HG03060 (cell line): Measurements from ENCODE around the gene BEAN1.

Experiments used
- ATAC-seq: cut with Tn5 transposase; IDR thresholded peaks from one replicate; pipeline ENCODE4 v1.9.1; 2021; ENCODE audit warnings: low read depth, moderate number of reproducible peaks; ENCODE audit not compliant: unreplicated experiment

The BEAN1 gene

DNA sequence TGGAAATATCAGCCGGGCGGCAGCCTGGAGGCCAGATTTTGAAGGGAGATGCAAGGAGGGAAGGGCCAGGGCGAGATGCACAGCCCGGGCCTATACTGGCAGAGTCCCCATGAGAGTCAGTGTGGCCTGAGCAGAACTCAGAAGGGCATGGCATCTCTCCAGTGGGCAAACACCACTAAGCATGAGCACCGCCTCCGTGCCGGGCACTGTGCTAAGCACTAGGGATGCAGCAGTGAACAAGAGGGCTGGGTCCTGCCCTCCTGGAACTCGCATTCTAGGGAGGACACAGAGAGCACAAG lies 89.4 kb downstream of the BEAN1 start:
- peak; percentile 16 for ATAC-seq

DNA sequence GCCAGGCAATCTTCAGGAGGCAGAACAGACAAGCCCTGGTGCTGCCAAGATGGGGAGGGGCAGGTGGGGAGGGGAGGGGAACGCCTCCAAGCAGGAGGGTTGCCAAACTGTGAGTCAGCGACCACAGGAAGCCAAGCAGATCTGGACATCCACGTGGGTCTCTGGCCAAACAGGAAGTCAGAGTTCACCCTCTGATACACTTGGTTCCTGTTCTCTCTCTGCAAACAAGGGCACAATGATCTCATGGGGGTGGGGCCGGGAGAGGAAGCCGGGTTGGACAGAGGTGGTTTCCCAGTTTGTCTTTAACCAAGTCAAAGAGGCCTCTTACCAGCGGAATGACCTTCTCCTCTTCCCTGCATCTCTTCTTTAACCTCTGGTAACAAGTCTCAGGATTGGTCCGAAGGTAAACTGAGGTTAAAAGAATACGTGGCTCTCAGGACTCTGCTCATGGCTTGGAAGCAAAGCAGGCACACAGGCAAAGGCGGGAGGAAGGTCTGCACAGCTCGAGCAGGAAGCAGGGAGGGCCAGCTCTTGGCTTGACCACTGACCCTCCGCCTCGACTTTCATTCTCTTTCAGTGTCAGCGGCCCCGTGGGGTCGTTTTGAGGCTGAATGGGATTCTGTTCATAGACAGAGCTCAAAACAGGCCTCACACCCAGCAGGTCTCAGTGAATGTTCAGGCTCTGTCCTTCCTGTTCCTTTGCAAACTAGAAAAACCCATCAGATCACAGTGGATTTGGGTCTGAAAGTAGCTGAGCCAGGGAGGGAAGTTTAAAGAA lies 89.9 kb downstream of the BEAN1 start:
- ATAC-seq = peak; percentile 94

DNA sequence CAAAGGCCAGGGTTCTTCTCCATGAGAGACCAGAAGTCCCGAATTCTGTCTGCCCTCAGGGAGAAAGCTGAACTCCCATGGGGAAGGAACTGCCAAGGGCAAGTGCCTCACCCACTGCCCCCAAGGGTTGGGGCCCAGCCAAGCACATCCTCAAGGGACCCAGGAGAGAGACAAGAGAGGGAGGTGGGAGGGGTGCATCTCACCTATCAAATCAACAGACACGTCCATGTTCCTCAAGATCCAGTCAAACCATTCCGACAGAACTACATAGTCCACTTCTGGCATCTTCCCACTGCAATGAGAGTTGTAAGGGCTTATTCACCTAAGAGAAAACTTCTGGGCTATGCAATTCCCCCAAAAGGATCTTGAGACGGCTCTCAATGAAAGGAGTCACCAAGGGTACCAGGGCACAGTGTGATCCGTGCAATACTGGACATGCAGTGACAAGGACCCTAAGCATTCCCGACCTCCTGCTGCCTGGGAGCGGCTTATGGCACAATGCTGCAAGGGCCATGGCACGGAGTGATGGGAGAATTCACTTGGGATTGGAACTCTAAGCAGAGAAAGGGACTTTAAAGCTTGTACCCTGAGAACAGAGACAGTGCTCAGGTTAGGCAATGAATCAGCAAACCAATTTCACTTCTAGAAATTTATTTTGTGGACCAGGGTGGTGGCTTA lies 90.6 kb downstream of the BEAN1 start:
- ATAC-seq = no peak

DNA sequence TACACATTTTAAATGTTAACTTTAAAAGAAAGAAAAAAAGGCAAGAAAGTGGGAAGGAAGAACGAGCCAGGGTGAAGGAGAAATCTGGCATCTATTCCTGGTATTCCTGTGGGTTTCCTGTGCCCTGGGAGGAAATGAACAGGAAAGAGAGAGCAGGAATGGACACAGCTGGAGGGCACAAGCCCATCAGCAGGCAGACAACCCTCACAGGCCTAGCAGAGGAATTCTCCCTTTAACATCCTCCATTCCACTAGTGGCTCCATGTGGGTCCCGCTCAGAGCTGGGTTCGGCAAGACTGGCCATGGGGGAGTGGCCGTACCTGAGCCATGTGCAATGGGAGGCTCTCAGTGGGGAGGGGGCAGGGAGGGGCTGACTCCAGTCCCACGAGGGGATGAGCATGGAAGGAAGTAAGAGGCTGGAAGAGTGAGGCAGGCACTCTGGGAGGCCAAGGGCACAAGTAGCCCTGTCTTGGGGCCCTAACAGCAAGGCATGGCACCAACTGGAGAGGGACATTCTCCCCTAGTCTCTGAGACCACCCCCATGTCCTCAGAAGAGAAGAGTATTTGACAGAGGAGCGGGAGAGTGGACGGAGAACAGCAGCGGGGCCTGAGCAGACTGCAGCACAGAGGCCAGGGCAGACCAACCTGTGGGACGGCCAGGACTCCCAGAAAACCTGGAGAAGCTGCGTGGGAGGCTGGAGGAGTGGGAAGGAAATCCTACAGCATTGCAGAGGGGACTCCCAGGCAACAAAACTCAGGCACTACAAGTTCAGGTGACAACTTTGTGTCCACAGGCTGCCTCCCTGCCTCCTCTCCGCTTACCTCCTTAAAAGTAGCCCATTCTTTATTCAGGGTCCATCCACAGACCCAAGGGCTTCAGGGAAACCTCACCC lies 92.6 kb downstream of the BEAN1 start:
- no peak for ATAC-seq

DNA sequence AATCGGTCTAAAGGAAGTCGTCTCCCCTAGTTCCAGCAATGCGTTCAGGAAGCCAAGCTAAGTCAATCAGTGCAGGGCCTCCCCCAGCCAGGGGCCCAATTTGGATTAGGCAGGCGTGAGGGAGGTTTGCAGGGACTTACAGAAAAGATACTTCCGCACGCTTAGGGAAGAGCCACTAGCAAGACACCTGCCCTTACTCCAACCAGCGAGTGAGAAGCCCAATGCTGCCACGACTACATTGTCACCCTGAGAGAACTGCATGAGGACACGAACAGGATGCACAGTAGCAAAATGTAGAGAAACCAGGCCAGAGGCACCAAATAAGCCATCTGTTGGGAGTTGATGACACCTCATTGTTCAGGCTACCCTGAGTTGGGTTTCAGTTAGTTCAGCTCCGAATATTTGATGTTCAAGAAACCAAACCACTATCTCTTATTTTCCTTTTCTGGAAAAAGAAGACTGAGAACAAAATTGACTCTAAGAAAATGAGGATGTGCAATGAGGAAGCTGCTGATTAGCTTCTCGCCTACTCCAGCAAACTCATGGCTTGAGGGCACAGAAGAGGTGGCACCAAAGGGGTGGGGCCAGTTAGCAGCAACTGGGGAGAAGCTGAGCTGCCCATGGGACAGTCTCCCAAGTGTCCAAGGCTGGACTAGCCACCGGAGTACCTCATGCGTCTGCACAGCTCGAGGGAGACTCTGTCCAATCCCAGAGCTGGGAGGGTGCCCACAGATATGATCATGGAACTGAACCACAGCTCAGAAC lies 93.5 kb downstream of the BEAN1 start:
- ATAC-seq = no peak

DNA sequence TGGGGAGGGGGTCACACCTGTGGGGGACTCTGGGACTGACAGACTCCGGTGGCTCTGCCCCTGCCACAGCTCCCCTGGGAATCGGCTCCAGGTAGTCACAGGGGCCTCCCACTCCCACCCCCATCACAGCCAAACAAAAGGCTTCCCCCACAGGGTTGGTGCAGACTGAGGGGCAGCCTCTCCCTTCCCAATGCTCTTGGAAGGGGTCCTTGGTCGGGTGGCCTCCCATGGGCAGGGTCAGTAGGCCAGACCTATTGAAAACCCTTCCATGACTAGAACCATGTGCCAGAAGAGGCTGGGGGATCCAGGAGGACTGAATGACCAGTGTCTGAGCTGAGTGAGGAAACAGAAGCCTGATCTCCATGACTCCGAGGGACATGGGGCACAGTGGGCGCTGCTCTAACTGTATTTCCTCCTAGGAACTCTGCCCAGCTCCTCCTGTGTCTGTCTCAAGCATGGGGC lies 94.2 kb downstream of the BEAN1 start:
- no peak for ATAC-seq

DNA sequence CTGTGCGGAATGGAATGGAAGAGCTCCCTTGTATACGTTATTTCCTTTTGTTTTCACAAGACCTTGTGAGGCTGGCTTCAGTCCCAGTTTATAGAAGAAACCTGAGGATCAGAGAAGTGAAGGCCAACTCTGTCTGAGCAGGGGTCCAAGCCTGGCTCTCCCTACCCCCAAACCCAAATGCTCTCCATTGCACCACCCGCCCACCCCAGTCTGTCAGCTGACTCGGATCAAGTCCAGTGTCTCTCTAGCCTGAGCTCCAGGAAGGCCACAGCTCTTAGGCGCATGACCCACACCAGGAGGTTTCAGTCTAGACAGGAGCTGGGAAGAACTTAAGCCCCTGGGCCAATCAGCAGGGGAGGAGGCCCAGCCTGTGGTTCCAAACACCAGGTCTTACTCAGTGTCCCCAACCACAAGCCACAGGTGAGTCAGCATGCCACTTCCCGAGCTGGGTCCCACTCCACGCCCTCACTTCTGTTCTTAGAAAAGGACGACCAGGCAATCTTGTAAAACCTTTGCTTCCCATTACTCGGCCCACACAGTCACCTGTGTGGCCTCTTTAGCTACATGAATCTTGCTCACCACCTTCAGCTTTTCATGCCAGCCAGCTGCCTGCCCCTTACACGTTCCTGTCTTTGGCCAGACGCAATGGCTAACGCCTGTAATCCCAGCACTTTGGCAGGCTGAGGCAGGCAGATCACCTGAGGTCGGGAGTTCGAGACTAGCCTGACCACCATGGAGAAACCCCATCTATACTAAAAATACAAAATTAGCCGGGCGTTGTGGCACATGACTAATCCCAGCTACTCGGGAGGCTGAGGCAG lies 95.1 kb downstream of the BEAN1 start:
- ATAC-seq = peak; percentile 52

DNA sequence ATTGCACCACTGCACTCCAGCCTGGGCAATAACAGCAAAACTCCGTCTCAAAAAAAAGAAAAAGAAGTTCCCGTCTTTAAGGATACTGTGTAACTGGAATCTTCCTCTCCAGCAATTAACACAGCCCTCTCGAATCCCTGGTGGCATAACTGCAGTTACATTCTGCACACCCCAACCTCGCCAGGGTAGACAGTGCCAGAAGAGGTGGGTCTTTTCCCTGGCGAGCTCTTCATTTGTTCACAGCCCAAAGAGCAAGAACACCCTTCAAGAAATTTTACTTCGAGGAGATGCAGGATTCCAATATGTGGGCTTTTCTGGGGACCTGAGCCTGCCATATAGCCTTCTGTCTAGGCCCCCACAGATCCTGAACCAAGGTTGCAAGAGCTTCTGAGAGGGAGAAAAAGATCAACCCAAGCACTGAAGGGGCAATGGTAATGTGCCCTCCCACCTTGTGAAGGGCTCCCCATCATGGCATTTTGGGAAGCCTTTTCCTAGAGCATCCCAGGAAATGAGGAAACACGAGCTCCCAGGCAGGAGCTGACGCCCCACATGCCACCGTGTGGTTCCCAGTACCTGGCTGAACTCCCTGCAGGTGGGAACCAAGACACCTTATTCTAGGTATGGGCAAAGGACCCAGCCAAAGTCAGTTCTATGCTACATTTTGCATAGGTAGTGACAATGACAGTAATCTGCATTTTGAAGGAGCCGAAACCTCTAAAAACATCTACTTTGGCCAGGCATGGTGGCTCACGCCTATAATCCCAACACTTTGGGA lies 95.9 kb downstream of the BEAN1 start:
- ATAC-seq = no peak

DNA sequence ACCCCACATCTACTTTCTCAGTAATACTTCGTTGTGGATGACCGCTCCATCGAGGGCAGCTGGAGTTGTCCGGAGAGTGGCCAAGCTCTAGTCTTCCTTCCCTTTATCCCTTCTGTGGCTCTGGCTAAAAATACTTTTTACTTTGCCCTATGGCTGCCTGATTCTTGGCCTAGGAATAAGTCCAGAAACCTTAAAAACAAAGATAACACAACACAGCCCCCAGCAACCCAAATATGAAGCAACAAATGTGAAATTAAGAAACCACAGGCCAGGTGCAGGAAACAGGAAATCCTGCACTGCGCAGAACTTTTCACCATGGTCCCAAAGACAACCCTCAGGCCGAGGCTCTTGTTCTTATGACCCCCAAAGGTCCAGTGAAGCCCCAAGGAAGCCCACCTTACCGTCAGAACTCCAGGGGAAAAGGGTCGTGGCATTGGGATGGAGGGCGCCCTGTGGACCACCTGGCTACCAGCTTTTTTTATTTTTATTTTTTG lies 96.8 kb downstream of the BEAN1 start:
- ATAC-seq = peak; percentile 27

DNA sequence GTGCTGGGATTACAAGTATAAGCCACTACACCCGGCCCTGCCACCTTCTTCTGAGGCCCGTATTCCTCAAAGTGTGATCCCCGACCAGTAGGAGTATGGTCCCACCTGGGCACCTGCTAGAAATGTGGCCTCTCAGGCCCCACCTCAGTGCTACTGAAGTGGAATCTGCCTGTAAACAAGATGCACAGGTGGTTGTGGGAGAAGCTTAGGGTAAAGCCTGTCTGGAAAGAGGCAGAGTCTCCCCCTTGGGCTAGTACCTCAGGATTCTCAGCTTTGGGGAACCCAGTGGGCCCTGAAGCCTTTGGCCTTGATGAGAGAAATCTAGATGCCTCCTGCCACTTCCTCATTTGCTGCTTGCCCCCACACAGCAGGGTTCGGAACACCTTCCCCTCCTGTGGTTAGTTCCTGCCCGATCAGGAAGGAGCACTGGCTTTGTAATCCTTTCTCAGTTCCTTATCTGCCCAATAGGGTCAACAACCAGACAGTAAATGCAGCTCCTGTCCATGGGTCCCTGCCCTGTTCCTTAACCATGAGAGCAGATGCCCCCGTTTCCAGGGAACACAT lies 97.6 kb downstream of the BEAN1 start:
- peak; percentile 57 for ATAC-seq

DNA sequence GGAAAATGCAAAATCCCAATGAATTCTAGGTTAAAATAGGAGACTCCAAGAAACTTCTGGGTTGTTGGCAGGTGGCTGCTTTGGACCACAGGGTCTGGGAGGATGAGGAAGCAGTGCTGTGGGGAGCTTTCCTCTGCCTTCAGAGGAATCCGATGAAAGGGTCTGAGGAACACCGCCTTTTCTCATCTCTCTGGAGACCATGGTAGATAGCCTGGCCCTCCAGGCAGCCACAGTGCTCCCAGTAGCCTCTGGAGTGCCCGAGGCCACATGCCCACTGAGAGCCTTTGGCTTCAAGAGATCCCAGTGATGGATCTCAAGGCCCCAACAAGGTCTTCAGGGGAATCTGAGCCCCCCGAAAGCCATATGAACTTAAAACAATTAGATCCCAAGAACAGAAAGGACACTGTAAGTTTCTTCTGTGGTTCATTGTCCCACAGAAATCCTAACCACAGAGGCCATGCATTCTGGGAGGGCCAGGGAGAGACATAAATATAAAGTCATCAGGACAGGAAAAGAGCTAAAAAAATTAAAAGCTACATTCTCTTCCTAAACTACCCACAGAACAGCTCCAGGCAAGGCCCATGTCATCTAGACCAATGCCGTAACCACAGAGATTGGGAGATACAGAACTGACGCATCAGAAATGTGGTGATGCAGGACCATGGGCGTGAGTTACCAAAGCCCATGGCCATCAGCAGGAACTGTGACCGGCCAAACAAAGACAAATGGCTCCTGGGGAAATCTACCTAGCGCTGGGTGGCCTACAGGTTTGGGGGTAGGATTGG lies 98.5 kb downstream of the BEAN1 start:
- ATAC-seq = no peak

DNA sequence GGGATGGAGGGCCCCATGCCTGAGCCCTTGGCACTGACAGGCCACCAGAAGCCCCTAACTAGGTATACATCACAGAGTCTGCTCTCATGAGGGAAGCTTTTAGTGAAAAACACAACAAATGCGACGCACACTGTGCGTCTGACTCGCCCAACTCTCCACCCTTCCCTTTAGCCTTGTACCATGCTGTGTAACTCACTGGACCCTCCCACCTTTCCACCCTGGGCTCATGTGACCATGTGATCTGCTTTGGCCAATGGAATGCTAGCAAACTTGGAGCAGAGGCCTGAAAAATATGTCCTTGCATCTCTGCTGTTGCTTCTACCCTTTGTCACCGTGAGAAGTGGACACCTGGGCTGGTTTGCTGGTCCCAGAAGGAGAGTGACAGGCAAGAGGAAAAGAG lies 101.2 kb downstream of the BEAN1 start:
- ATAC-seq = no peak

DNA sequence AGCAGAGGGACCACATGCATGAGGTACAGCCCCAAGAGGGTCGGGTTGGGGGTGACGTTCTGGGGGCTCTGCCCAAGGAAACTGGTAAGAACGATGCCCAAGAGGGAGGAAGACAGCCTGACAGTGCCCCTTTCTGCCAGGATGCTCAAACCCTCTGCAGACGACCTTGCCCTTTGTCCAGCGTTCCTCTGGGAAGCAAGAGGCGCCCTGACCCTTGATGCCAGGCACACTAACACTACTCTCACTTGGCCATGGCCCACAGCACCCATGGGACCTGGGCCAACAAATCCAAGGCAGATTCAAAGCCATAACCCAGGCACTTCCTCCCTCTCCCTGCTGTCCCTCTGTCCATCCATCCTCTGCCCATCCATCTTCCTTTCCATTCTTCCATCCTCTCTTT lies 102.4 kb downstream of the BEAN1 start:
- no peak for ATAC-seq
